GM18873 (cell line): Measurements from ENCODE around the gene MGAT5.

Experiments used
- ATAC-seq: cut with Tn5 transposase; IDR thresholded peaks from one replicate; pipeline ENCODE4 v1.9.1; 2021; ENCODE audit warnings: mild to moderate bottlenecking, moderate library complexity, moderate number of reproducible peaks; ENCODE audit not compliant: unreplicated experiment, low FRiP score

MGAT5 gene

GRCh38 chr2:134411279-134411827, 157.5 kb downstream of the MGAT5 start:
- ATAC-seq, result no peak

- ATAC-seq, result peak; percentile 96
Observed at GRCh38 chr2:134411828-134412638, 158.2 kb downstream of the MGAT5 start.

- ATAC-seq, result no peak
Observed at GRCh38 chr2:134412639-134412999, 158.7 kb downstream of the MGAT5 start.

GRCh38 chr2:134413430-134413829, 159.6 kb downstream of the MGAT5 start:
- no peak for ATAC-seq

- no peak for ATAC-seq
Observed at GRCh38 chr2:134413912-134414311, 160.0 kb downstream of the MGAT5 start.

- ATAC-seq, result no peak
Observed at GRCh38 chr2:134416018-134416417, 162.1 kb downstream of the MGAT5 start.

GRCh38 chr2:134416637-134417036, 162.8 kb downstream of the MGAT5 start:
- ATAC-seq, result no peak

GRCh38 chr2:134417968-134418582, 164.2 kb downstream of the MGAT5 start:
- ATAC-seq, result no peak

- ATAC-seq, result no peak
Observed at GRCh38 chr2:134420259-134420658, 166.4 kb downstream of the MGAT5 start.

- no peak for ATAC-seq
Observed at GRCh38 chr2:134420920-134421319, 167.0 kb downstream of the MGAT5 start.

- no peak for ATAC-seq
Observed at GRCh38 chr2:134421556-134422328, 167.9 kb downstream of the MGAT5 start.

GRCh38 chr2:134425724-134426496, 172.0 kb downstream of the MGAT5 start:
- no peak for ATAC-seq

- ATAC-seq, result no peak
Observed at GRCh38 chr2:134426721-134427120, 172.8 kb downstream of the MGAT5 start.

GRCh38 chr2:134429886-134430285, 176.0 kb downstream of the MGAT5 start:
- ATAC-seq, result no peak

- ATAC-seq, result no peak
Observed at GRCh38 chr2:134431838-134432434, 178.1 kb downstream of the MGAT5 start.

- no peak for ATAC-seq
Observed at GRCh38 chr2:134432435-134432883, 178.6 kb downstream of the MGAT5 start.

GRCh38 chr2:134433469-134433868, 179.6 kb downstream of the MGAT5 start:
- ATAC-seq, result no peak

GRCh38 chr2:134433979-134434378, 180.1 kb downstream of the MGAT5 start:
- ATAC-seq, result no peak

GRCh38 chr2:134435505-134435904, 181.6 kb downstream of the MGAT5 start:
- no peak for ATAC-seq

- no peak for ATAC-seq
Observed at GRCh38 chr2:134435936-134436335, 182.1 kb downstream of the MGAT5 start.
